GM18505 (cell line): Measurements from ENCODE around the gene ZFP36L1.

ENCODE experiments used
- ATAC-seq: cut with Tn5 transposase; IDR thresholded peaks from one replicate; pipeline ENCODE4 v1.9.1; 2021; ENCODE audit not compliant: unreplicated experiment
- POLR2A ChIP-seq: IDR thresholded peaks from 4 replicates; pipeline ENCODE4 v1.6.1; 2011; ENCODE audit warnings: borderline replicate concordance; ENCODE audit not compliant: insufficient read depth, insufficient read length; ENCODE audit errors: extremely low read depth

ZFP36L1 gene

DNA sequence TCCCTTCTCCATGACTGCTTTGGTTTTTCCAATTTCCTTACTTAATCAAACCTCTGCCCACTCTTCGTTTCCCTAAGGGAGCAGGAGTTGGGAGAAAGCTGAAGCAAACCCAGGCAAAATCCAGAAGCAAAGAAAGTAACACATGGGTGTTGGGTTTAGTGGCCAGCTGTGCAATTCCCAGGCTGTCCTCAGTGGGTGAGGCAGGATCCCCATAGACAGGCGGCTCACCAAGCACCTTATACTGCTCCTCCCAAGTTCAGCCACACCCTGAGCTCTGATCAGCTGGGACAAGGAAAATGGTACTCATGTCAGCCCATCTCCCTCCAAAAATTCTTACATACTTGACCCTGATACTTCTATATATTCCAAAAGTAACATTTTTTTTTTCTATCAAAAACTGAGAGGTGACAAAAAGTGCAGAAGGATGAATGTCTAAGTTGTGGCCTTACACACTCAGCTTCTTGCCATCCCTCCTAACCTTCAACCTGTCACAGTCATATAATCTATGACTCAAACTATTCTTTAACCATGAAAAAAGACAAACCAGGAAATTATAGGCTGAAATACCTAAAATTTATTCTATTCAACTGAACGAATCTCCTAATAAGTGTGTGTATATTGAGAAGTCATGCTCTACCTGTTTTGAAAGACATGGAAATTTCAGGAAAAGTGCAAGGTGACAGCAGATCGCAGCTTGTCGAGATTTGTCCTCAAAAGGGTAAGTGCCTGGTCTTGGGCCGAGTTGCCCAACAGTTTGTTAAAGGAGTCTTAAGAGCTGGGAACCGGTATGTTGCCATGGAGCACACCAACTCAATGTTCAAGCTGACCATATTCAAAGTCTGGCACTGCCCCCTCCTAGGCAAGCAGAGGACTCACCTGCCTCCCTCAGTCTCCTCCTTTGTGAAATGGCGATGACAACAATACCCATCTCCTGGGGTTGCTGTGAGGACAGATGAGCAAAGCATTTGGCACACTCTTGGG, 17.6 kb upstream of the ZFP36L1 start:
- no peak for ATAC-seq
- no peak for TF ChIP-seq POLR2A

DNA sequence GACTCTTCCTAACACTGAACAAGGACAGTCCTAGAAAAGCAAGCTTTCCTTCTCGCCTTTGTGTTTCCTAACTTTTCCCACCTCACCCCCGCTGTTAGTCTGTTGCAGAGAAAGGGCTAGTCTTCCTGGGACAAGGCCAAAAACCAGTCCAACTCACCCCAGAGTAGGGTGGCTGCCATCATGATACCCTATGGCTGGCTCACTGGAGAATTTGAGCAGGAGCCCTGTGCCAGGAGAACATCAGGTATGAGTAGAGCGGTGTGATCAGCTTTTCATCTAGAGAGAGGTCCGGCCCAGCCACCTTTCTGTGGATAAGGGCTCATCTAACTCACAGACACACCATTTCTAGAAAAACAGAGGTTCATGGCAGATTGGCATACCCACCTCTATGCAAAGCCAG, 16.7 kb upstream of the ZFP36L1 start:
- ATAC-seq = no peak
- no peak for TF ChIP-seq POLR2A

DNA sequence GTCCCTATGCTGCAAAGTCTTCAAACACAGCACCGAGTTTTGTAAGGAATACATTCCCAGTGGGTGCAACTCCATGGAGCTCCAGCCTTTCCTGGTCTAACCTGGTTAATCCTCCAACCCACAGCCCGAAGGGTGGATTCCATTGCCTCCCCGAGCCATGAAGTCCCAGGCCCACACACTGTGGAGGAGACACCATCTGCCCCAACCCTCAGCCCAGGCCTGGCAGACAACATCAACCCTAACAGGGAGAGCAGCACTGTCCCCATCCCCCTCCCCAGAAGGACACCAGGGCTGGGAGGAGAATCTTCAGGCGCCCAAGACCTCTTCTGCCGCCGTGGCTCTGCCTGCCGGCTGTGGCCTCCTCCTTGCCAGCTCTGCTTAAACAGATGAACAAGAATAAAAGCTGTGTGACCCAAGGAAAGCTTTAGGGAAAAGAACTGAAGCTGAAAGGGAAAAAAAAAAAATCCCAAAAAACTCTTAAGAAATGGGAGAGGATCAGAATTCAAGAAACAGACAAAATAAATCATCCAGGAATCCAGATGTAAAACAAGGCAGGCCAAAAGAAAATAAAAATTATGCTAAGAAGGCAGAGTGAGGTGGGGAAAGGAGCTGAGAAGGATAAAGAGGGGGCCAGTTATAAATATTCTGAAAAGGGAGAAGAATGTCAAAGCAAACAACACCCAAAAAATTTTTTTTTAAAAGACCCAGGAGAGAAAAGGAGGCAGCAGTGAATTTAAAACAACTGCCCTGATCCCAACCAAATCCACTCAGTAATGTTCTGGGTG, 16.0 kb upstream of the ZFP36L1 start:
- TF ChIP-seq POLR2A = no peak
- ATAC-seq = no peak

DNA sequence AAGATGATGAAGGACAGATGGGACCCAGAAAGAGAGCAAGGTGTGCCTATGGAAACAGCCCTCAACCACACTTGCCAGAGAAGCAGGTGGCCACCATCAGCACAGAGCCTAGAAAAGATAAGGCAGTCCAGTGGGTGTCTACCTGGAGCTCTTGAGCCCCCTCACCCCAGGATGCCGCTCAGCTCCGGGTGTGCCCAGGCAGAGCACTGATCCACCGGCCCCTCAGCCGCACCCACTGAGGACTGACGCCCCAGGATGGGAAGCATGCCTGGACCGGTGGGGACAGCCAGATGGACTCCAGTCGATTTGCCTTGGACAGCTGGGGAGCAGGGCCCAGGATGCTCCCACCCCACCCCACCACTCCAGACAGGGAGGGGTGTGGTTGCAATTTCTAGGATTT, 15.1 kb upstream of the ZFP36L1 start:
- TF ChIP-seq POLR2A = no peak
- ATAC-seq = no peak

DNA sequence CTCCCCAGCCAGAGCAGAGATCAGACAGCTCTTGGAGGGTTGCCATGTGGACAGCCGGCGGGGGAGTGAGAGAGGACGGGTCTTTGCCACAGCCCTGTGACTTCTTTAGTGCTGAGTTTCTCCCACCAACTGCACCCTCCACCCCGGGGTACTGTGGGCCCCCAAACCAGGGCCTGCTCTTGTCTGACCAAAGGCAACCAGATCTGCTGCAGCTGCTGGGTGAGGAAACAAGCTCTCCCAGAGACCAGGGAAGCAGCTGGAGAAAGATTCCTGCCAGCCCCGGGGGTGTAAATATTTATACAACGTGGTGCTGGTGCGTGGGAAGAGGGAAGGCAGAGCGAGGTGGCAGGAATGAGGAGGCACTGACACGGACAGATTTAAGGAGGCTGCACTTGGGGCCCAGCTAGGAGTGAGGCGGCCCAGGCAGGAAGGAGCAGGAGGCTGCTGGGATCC, 14.3 kb upstream of the ZFP36L1 start:
- TF ChIP-seq POLR2A = no peak
- no peak for ATAC-seq

DNA sequence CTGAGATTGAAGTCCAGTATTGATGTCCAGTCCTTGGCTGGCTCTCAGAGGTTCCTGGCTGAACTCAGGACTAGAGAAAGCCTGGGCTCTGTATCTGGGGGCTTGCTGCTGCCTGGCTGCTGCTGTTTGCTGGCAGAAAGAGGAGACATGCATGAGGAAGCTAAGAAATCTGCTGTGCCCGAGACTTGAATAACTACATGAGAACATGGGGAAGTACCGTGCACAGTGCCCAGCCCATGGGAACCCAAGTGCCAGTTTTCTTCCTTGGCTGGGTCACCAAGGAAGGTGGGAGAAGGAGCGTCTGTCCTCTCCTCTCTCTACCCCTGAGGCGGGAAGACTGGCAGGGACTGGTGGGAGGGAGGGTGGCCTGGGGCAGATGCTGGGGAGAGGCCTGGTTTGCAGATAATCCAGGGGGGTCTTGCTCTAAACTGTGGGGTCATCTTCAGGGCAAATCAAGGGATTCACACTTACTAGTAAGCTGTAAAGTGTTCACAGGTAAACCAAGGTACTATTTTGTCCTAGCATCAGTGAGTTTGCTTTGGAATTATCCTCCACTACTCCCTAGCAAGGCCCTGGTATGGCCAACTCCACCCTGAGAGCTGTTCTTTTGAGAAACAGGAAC, 13.8 kb upstream of the ZFP36L1 start:
- no peak for ATAC-seq
- no peak for TF ChIP-seq POLR2A

DNA sequence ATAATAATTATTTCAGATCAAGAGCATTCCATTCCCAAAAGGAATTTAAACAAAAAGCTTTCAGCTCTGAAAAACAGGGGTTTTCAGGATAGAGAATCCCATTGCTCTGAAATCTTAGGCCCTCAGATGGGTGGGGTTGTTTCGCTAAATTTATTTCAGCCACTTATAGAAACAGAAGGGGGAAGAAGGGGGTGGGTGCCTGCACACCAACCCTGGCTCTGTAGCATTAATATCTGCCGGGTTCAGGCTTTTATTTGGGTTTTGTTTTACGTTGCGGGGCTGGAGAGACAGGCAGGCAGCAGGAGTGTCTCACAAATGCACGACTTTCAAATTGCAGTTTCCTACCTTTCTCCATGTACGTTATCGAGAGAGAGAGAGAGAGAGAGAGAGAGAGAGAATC, 12.5 kb upstream of the ZFP36L1 start:
- no peak for TF ChIP-seq POLR2A
- ATAC-seq = no peak

DNA sequence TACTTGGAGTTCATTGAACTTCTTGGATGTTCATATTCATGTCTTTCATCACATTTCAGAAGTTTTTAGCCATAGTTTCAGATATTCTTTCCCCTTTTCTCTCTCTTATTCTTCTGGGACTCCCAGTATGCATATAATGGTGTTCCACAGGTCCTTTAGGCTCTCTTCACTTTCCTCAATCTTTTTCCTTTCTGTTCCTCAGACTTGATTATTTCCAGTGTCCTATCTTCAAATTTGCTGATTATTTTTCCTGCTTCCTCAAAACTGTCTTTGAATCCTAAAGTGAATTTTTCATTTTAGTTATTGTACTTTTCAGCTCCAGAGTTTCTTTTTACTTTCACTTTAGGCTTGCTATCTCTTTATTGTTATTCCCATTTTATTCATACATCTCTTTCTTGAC, 8.8 kb upstream of the ZFP36L1 start:
- ATAC-seq = no peak
- no peak for TF ChIP-seq POLR2A

DNA sequence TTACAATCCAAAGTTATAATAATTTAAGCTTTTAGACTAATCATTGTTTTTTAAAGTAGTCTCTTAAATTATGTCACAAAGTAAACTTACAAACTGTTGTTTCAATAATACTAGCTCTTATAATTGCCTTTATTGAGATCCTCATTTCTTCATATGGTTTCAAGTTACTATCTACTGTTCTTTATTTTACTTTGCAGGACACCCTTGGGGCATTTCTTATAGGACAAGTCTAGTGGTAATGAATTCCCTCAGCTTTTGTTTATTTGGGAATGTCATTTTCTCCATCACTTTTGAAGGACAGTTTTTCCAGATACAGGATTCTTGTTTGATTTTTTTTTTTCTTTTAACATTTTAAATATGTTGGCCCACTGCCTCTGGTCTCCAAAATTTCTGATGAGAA, 8.1 kb upstream of the ZFP36L1 start:
- ATAC-seq = no peak

DNA sequence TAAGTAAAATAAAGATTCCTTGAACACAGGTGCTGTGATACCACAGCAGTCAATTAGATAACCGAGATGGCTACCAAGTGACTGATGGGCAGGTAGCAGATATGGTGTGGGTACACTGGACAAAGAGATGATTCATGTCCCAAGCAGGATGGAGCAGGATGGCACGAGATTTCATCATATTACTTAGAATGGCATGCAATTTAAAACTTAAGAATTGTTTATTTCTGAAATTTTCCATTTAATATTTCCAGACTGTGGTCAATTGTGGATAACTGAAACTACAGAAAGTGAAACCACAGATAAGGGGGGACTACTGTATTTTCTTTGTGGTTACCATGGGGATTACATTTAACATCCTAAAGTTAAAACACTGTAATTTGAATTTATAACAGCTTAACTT, 7.5 kb upstream of the ZFP36L1 start:
- no peak for ATAC-seq
- no peak for TF ChIP-seq POLR2A

More for the DNA sequence above, 8.1 kb upstream of the ZFP36L1 start:
- TF ChIP-seq POLR2A = no peak

DNA sequence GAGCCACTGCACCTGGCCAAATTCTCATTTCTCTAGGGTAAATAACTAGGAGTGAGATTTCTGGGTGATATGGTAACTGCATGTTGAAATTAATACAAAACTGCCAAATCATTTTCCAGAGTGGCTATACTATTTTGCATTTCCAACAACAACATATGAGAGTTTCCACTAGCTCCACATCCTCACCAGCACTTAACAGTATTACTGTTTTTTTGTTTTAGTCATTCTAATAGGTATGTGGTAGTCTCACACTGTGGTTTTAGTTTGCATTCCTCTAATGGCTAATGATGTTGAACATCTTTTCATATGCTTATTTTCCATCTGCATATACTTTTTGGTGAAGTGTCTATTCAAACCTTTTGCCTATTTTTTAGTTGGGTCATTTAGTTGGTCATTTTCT, 5.8 kb upstream of the ZFP36L1 start:
- no peak for ATAC-seq

DNA sequence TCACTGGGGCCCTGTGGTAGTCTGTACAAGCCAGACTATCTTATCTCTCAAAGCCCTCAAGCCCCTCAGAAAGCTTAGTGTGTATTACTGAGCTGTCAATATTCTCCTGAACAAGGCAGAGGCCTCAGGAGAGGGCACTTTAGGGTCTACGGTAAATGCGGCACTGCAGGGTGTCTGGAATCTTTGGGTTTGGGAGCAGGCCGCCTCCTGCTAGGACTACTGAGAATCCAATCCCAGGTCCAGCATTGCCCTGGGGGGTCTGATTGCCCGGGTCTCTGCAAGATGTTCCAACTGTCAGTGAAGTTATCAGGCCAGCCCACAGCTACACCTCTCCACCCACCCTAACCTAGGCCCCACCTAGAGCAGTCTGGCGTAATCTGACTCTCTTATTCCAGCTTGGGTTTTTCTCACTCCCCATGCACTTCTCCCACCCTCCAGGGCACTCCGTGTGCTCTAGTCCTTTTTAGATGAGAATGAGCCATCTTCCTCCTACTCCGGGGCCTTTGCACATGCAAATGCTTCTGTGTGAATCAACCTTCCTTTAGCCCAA, 4.3 kb upstream of the ZFP36L1 start:
- no peak for ATAC-seq
- no peak for TF ChIP-seq POLR2A

More for the DNA sequence above, 5.8 kb upstream of the ZFP36L1 start:
- no peak for TF ChIP-seq POLR2A
